Mesenchymal stem cell (in vitro differentiated cells and primary cell): ENCODE measurements around the gene CD28.

Experiments used
- DNase-seq: peaks from one replicate; pipeline ENCODE4 v3.0.0-alpha.2; 2013
- H2AFZ ChIP-seq: one replicate; pipeline ENCODE4 v1.6.1; 2013; ENCODE audit warnings: low read depth, mild to moderate bottlenecking, control low read depth, inconsistent platforms, low read length, moderate library complexity
- H2AK5ac ChIP-seq: 2 replicates; pipeline ENCODE4 v1.6.1; 2013; ENCODE audit warnings: low read length, moderate library complexity, mild to moderate bottlenecking, inconsistent platforms; ENCODE audit not compliant: severe bottlenecking
- H2BK120ac ChIP-seq: one replicate; pipeline ENCODE4 v1.6.1; 2013; ENCODE audit warnings: low read depth, mild to moderate bottlenecking, inconsistent platforms, low read length, moderate library complexity
- H2BK12ac ChIP-seq, 2 experiments: one replicate each; pipeline ENCODE4 v1.6.1; 2013; ENCODE audit warnings: inconsistent platforms in 2 of 2, low read length in 2 of 2, mild to moderate bottlenecking in 2 of 2, moderate library complexity in 2 of 2, control low read depth in 1 of 2
- H2BK15ac ChIP-seq: one replicate; pipeline ENCODE4 v1.6.1; 2013; ENCODE audit warnings: mild to moderate bottlenecking, low read depth, inconsistent platforms; ENCODE audit not compliant: poor library complexity, severe bottlenecking
- H2BK5ac ChIP-seq: 2 replicates; pipeline ENCODE4 v1.6.1; 2013; ENCODE audit warnings: low read depth, mild to moderate bottlenecking, low read length, control low read depth, inconsistent platforms; ENCODE audit not compliant: poor library complexity, severe bottlenecking
- H3K14ac ChIP-seq, 2 experiments: one replicate each; pipeline ENCODE4 v1.6.1; 2013; ENCODE audit warnings: inconsistent platforms in 2 of 2, low read length in 2 of 2, control low read depth in 1 of 2, mild to moderate bottlenecking in 1 of 2, moderate library complexity in 1 of 2
- H3K18ac ChIP-seq, 2 experiments: one replicate each; pipeline ENCODE4 v1.6.1; 2013; ENCODE audit warnings: inconsistent platforms in 2 of 2, low read length in 2 of 2, control low read depth in 1 of 2, low read depth in 1 of 2, mild to moderate bottlenecking in 1 of 2
- H3K23ac ChIP-seq, 2 experiments: one replicate each; pipeline ENCODE4 v1.6.1; 2013; ENCODE audit warnings: inconsistent platforms in 2 of 2, low read length in 2 of 2, mild to moderate bottlenecking in 2 of 2, moderate library complexity in 2 of 2, control low read depth in 1 of 2
- H3K27ac ChIP-seq: 2 replicates; pipeline ENCODE4 v1.5.1; 2013; ENCODE audit warnings: mild to moderate bottlenecking, moderate library complexity, low read length, control low read depth, inconsistent platforms; ENCODE audit not compliant: poor library complexity, severe bottlenecking
- H3K27me3 ChIP-seq, 2 experiments: 2 replicates each; pipeline versions ENCODE4 v1.6.1 to v1.7.0; 2013; ENCODE audit warnings: low read length in 2 of 2, mild to moderate bottlenecking in 2 of 2, moderate library complexity in 2 of 2, control low read depth in 1 of 2, inconsistent platforms in 1 of 2; ENCODE audit not compliant: control insufficient read depth in 1 of 2, insufficient read depth in 1 of 2
- H3K36me3 ChIP-seq, 2 experiments: 2 replicates each; pipeline versions ENCODE4 v1.6.1 to v1.7.0; 2013; ENCODE audit warnings: low read length in 2 of 2, control low read depth in 1 of 2, inconsistent platforms in 1 of 2, low read depth in 1 of 2, mild to moderate bottlenecking in 1 of 2; ENCODE audit not compliant: insufficient read depth in 2 of 2, control insufficient read depth in 1 of 2
- H3K4ac ChIP-seq, 2 experiments: one replicate each; pipeline ENCODE4 v1.6.1; 2013; ENCODE audit warnings: inconsistent platforms in 2 of 2, low read length in 2 of 2, mild to moderate bottlenecking in 2 of 2, moderate library complexity in 2 of 2, control low read depth in 1 of 2, low read depth in 1 of 2
- H3K4me1 ChIP-seq: 2 replicates; pipeline ENCODE4 v1.6.1; 2013; ENCODE audit warnings: low read depth, low read length, control low read depth; ENCODE audit not compliant: control insufficient read depth, insufficient read depth
- H3K4me2 ChIP-seq: 2 replicates; pipeline ENCODE4 v1.6.1; 2013; ENCODE audit warnings: low read length, mild to moderate bottlenecking, inconsistent platforms; ENCODE audit not compliant: poor library complexity, severe bottlenecking
- H3K4me3 ChIP-seq, 2 experiments: 2 replicates each; pipeline versions ENCODE4 v1.5.1 to v1.7.0; 2013; ENCODE audit warnings: low read length in 2 of 2, mild to moderate bottlenecking in 2 of 2, control low read depth in 1 of 2, low read depth in 1 of 2; ENCODE audit not compliant: insufficient read depth in 1 of 2
- H3K79me1 ChIP-seq: replicated peaks from 2 replicates; pipeline ENCODE4 v1.6.1; 2013; ENCODE audit warnings: mild to moderate bottlenecking, control low read depth, low read length, inconsistent platforms; ENCODE audit not compliant: poor library complexity, severe bottlenecking
- H3K9ac ChIP-seq: 2 replicates; pipeline ENCODE4 v1.7.0; 2013; ENCODE audit warnings: mild to moderate bottlenecking, low read length, moderate library complexity
- H3K9me3 ChIP-seq: 2 replicates; pipeline ENCODE4 v1.7.0; 2013; ENCODE audit warnings: mild to moderate bottlenecking, low read length; ENCODE audit not compliant: control insufficient read depth
- H4K8ac ChIP-seq: one replicate; pipeline ENCODE4 v1.6.1; 2013; ENCODE audit warnings: inconsistent platforms, mild to moderate bottlenecking, low read length, moderate library complexity
- H4K91ac ChIP-seq: one replicate; pipeline ENCODE4 v1.6.1; 2013; ENCODE audit warnings: mild to moderate bottlenecking, low read length, inconsistent platforms
- WGBS: methylation state at CpG from one replicate; pipeline ENCODE4 v1.1.7; 2013; ENCODE audit warnings: mixed read lengths; 5-methylcytosine and 5-hydroxymethylcytosine counted together

The CD28 gene

GRCh38 chr2:203715744-203716143, 9.3 kb downstream of the CD28 start:
- H2AFZ ChIP-seq, result no peak overlapping the region
- H3K4me2 ChIP-seq, result no peak overlapping the region
- no peaks in the 10 kb centered on the region for H3K4me1 ChIP-seq
- H3K4me3 ChIP-seq, result no peak overlapping the region
- no peak overlapping the region for H3K18ac ChIP-seq
- no peak overlapping the region for H3K9ac ChIP-seq
- H4K91ac ChIP-seq, result no peak overlapping the region
- H2BK5ac ChIP-seq, result no peak overlapping the region
- H3K14ac ChIP-seq, result no peak overlapping the region
- H4K8ac ChIP-seq, result no peak overlapping the region
- H3K23ac ChIP-seq, result no peak overlapping the region
- no peaks in the 10 kb centered on the region for H3K27me3 ChIP-seq
- no peak overlapping the region for H3K4ac ChIP-seq
- H2BK15ac ChIP-seq, result no peak overlapping the region
- H2BK120ac ChIP-seq, result no peak overlapping the region
- no peak overlapping the region for H2BK12ac ChIP-seq
- DNase-seq, result no peak
- no peaks in the 10 kb centered on the region for H3K9me3 ChIP-seq
- no peak overlapping the region for H2AK5ac ChIP-seq
- no peaks in the 10 kb centered on the region for H3K36me3 ChIP-seq
- H3K79me1 ChIP-seq, result no peaks in the 10 kb centered on the region
- WGBS, result over 99% methylated on average over 2 of the region's 2 CpGs
- no peak overlapping the region for H3K27ac ChIP-seq

- no peaks in the 10 kb centered on the region for H3K27me3 ChIP-seq
- H2BK12ac ChIP-seq, result no peak overlapping the region
- no peak overlapping the region for H3K14ac ChIP-seq
- no peaks in the 10 kb centered on the region for H3K4me1 ChIP-seq
- DNase-seq, result no peak
- no peak overlapping the region for H3K9ac ChIP-seq
- no peak overlapping the region for H3K18ac ChIP-seq
- no peak overlapping the region for H2BK5ac ChIP-seq
- H3K4me3 ChIP-seq, result no peak overlapping the region
- H3K36me3 ChIP-seq, result no peaks in the 10 kb centered on the region
- H3K4me2 ChIP-seq, result no peak overlapping the region
- H4K91ac ChIP-seq, result no peak overlapping the region
- no peaks in the 10 kb centered on the region for H3K79me1 ChIP-seq
- H4K8ac ChIP-seq, result no peak overlapping the region
- H3K27ac ChIP-seq, result no peak overlapping the region
- H3K4ac ChIP-seq, result no peak overlapping the region
- no peak overlapping the region for H2BK15ac ChIP-seq
- no peak overlapping the region for H3K23ac ChIP-seq
- WGBS, result 15% methylated on average over 3 of the region's 3 CpGs
- no peak overlapping the region for H2AFZ ChIP-seq
- H2AK5ac ChIP-seq, result no peak overlapping the region
- no peaks in the 10 kb centered on the region for H3K9me3 ChIP-seq
- H2BK120ac ChIP-seq, result no peak overlapping the region
These were observed 11.6 kb downstream of the CD28 start for GRCh38 chr2:203718087-203718486.

GRCh38 chr2:203719456-203720410, 13.3 kb downstream of the CD28 start:
- no peak overlapping the region for H3K4me3 ChIP-seq
- H3K9ac ChIP-seq, result no peak overlapping the region
- H3K14ac ChIP-seq, result no peak overlapping the region
- DNase-seq, result no peak
- no peak overlapping the region for H2AK5ac ChIP-seq
- 27% methylated on average over 3 of the region's 4 CpGs for WGBS
- no peak overlapping the region for H3K18ac ChIP-seq
- H3K4me1 ChIP-seq, result no peaks in the 10 kb centered on the region
- no peak overlapping the region for H3K27ac ChIP-seq
- no peak overlapping the region for H3K23ac ChIP-seq
- H2AFZ ChIP-seq, result no peak overlapping the region
- H2BK15ac ChIP-seq, result no peak overlapping the region
- H2BK12ac ChIP-seq, result no peak overlapping the region
- no peak overlapping the region for H2BK5ac ChIP-seq
- no peak overlapping the region for H3K4ac ChIP-seq
- no peaks in the 10 kb centered on the region for H3K9me3 ChIP-seq
- H4K91ac ChIP-seq, result no peak overlapping the region
- no peaks in the 10 kb centered on the region for H3K27me3 ChIP-seq
- H4K8ac ChIP-seq, result no peak overlapping the region
- no peaks in the 10 kb centered on the region for H3K79me1 ChIP-seq
- no peak overlapping the region for H3K4me2 ChIP-seq
- H3K36me3 ChIP-seq, result no peaks in the 10 kb centered on the region
- no peak overlapping the region for H2BK120ac ChIP-seq

- no peak overlapping the region for H3K18ac ChIP-seq
- no peak for DNase-seq
- no peak overlapping the region for H3K4ac ChIP-seq
- no peaks in the 10 kb centered on the region for H3K27me3 ChIP-seq
- H2AFZ ChIP-seq, result no peak overlapping the region
- H3K9ac ChIP-seq, result no peak overlapping the region
- no peaks in the 10 kb centered on the region for H3K4me1 ChIP-seq
- H3K4me3 ChIP-seq, result no peak overlapping the region
- H3K14ac ChIP-seq, result no peak overlapping the region
- no peak overlapping the region for H4K91ac ChIP-seq
- no peak overlapping the region for H2BK15ac ChIP-seq
- no peak overlapping the region for H2BK12ac ChIP-seq
- no peaks in the 10 kb centered on the region for H3K79me1 ChIP-seq
- H3K23ac ChIP-seq, result no peak overlapping the region
- H3K4me2 ChIP-seq, result no peak overlapping the region
- H3K36me3 ChIP-seq, result no peaks in the 10 kb centered on the region
- H2BK5ac ChIP-seq, result no peak overlapping the region
- no peaks in the 10 kb centered on the region for H3K9me3 ChIP-seq
- WGBS, result 60% methylated on average over 5 of the region's 6 CpGs
- no peak overlapping the region for H2AK5ac ChIP-seq
- no peak overlapping the region for H3K27ac ChIP-seq
- no peak overlapping the region for H4K8ac ChIP-seq
- no peak overlapping the region for H2BK120ac ChIP-seq
These were observed 14.7 kb downstream of the CD28 start for GRCh38 chr2:203720915-203721672.
